Measurements from ENCODE around the gene DCAF11. TPM values are rescaled to one million over a fixed set of nuclear protein-coding genes. Genes with fewer than 3 reads are reported as not detected.

The DCAF11 gene
- total and polyA plus RNA-seq, 10 donors: 28.7 to 110 (median 76.7) TPM

DNA sequence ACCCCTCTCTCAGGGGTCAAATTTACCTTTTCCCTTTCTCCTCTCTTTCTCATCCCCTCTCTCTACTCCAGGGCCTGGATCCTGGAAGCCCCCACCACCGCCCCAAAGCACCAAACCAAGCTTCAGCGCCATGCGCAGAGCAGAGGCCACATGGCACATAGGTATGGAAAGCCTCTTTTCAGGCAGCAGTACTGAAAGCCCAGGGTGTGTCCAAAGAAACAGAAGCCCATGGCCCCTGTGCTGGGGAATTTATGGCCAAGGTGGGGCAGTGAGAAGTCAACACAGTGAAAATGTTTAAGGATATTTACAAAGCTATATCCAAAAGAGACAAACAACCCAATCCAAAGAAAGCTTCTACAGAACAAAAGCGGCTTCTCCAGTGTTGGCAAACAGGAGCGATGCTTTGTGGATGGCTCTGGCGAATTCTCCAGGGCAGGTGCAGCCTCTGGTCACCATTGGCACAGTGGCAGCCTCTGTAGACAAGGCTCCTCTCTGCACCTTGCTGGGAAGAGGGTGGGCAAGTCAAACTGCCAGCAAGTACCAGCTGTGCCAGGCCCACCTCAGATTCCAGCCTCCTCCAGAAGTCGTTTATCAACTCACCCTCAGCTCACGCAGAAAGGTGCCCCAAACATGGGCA, 48.0 kb upstream of the DCAF11 start:
- Histone ChIP-seq H3K9me3 (no peaks in the 10 kb centered on the region), H3K4me1 (peaks cover 0 to 13% (median 0%) of the 10 kb centered on the region in 6 donors), H3K4me3 (no peak overlapping the region), H3K27me3 (replicated peaks in 1 of 7) (peaks cover 0 to 6% (median 0%) of the 10 kb centered on the region in 7 donors), H3K27ac (no peak overlapping the region), H3K36me3 (no peaks in the 10 kb centered on the region)
- 88 to 93% (median 91%) methylated on average over 8 of the region's 8 CpGs for WGBS, 5 donors
- intact Hi-C loops (cut with DNase I; ENCODE audit: low total_unique reads): no loop called here
- TF ChIP-seq, protein P1, sequence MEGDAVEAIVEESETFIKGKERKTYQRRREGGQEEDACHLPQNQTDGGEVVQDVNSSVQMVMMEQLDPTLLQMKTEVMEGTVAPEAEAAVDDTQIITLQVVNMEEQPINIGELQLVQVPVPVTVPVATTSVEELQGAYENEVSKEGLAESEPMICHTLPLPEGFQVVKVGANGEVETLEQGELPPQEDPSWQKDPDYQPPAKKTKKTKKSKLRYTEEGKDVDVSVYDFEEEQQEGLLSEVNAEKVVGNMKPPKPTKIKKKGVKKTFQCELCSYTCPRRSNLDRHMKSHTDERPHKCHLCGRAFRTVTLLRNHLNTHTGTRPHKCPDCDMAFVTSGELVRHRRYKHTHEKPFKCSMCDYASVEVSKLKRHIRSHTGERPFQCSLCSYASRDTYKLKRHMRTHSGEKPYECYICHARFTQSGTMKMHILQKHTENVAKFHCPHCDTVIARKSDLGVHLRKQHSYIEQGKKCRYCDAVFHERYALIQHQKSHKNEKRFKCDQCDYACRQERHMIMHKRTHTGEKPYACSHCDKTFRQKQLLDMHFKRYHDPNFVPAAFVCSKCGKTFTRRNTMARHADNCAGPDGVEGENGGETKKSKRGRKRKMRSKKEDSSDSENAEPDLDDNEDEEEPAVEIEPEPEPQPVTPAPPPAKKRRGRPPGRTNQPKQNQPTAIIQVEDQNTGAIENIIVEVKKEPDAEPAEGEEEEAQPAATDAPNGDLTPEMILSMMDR (IDR thresholded peaks at IDR 0.05 in 8 of 11, conservative IDR thresholded peaks at IDR 0.05 in 3 of 11): no peak
- TF ChIP-seq POLR2AphosphoS5 (IDR thresholded peaks at IDR 0.05) (no peak), POLR2A (IDR thresholded peaks at IDR 0.05) (no peak)
- DNase-seq: no peak

DNA sequence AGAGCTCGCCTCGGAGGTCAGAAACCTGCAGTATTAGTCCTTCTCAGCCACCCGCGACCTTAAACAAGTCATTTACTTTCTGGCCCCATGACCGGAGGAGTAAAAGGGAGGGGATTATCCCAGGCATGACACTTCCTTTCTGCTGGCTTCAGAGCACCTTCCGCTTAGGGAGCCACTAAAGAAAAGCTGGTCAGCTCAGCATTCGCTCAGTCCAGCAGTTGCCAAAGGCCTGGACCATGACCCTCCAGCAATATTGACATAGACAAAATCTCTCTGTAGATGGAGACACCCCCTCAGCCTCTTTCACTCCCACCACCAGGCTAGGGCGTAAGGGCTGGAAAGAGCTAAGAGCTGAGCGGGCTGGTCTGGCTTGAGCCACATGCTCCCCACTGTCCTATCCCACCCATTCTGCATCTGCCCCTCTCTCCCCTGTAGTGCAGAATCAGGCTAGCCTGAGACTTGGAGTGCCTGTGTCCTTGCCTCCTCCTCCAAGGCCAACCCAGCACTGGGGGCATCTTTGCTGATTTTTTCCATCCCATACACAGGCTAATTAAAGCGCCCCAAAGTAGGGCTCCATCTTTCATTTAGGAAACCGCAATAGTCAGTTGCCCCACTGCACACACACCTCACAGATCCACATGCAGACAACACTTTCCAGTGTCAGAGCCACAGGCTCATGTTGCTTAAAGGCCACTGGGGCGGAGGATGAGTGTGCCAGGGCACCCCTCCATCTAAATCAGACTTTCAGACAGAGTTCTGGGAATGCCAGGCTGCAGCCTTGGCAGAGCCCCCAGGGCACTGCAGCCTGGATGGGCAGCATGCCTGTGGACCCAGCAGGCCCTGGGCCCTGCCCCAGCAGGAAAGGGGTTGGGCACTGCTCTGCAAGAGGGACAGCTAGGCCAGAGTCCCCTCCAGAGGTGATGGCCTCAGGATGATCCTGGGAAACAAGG, 47.2 kb upstream of the DCAF11 start:
- Histone ChIP-seq H3K4me1 (peaks cover 0 to 13% (median 0%) of the 10 kb centered on the region in 6 donors), H3K36me3 (no peaks in the 10 kb centered on the region), H3K4me3 (no peak overlapping the region), H3K27ac (no peak overlapping the region), H3K9me3 (no peaks in the 10 kb centered on the region), H3K27me3 (replicated peaks in 1 of 7) (peaks cover 0 to 11% (median 0%) of the 10 kb centered on the region in 7 donors)
- intact Hi-C loops (cut with DNase I; ENCODE audit: low total_unique reads): no loop called here
- peak; percentile 28 for DNase-seq
- 80 to 92% (median 92%) methylated on average over 12 of the region's 12 CpGs for WGBS, 5 donors
- TF ChIP-seq POLR2AphosphoS5 (IDR thresholded peaks at IDR 0.05) (no peak), POLR2A (IDR thresholded peaks at IDR 0.05) (no peak)
- TF ChIP-seq, protein P1 (IDR thresholded peaks at IDR 0.05 in 8 of 11, conservative IDR thresholded peaks at IDR 0.05 in 3 of 11): no peak

DNA sequence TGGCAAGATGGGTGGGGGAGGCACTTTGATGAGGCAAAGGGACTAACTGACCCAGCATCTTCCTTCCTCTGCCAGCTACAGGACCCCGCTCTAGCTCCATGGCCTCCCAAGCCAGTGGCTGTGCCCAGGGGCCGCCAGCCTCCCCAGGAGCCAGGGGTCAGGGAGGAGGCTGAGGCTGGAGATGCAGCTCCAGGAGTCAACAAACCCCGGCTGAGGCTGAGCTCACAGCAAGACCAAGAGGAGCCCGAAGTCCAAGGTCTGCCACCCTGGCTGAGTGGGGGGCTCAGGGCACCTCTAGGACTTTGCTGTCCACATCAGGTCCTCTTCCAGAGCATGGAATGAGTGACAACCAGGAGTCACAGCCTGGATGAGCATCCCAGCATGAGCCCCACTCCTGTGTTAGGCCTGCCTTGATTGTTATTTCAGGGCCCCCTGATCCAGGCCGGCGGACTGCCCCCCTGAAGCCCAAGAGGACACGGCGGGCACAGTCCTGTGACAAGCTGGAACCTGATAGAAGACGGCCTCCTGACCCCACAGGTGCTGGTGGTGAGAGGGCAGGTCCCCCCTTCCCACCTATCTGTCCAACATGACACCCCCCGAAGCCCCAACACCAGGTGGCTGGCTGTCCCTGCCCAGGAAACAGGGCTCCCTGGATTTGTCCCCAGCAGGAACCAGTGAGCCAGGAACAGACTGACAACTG, 45.7 kb upstream of the DCAF11 start:
- TF ChIP-seq POLR2A (IDR thresholded peaks at IDR 0.05): no peak
- TF ChIP-seq, protein P1 (IDR thresholded peaks at IDR 0.05 in 8 of 11, conservative IDR thresholded peaks at IDR 0.05 in 3 of 11): no peak
- no peak for TF ChIP-seq POLR2AphosphoS5 (IDR thresholded peaks at IDR 0.05)
- intact Hi-C loops (cut with DNase I; ENCODE audit: low total_unique reads): no loop called here
- 80 to 100% (median 89%) methylated on average over 1 to 10 of the region's 10 CpGs for WGBS, 5 donors
- Histone ChIP-seq H3K4me3 (no peak overlapping the region), H3K9me3 (no peaks in the 10 kb centered on the region), H3K27me3 (replicated peaks in 1 of 7) (peaks cover 0 to 17% (median 0%) of the 10 kb centered on the region in 7 donors), H3K27ac (no peak overlapping the region), H3K36me3 (no peaks in the 10 kb centered on the region), H3K4me1 (peaks cover 0 to 13% (median 0%) of the 10 kb centered on the region in 6 donors)
- peak; percentile 47 for DNase-seq
